ENCODE measurements around the gene MICAL1. TPM values are rescaled to one million over a fixed set of nuclear protein-coding genes. Genes with fewer than 3 reads are reported as not detected.
A peak's percentile ranks its signal among the peaks of the same experiment; 100 is the strongest.

Gene MICAL1
- total and polyA plus RNA-seq, 2 of the 8 experiments (the other 6 are each of a cell fraction or from before 2014, with no cell fraction given), result 42.5 to 55.4 TPM

- TF ChIP-seq CTBP2 (IDR thresholded peaks at IDR 0.05; ENCODE audit: borderline replicate concordance, insufficient read depth, insufficient read length, low read length), result no peak
- TF ChIP-seq NANOG (IDR thresholded peaks at IDR 0.05; ENCODE audit: insufficient read depth, low read depth, low read length, poor library complexity, severe bottlenecking), result no peak
- no peak for TF ChIP-seq CEBPB (IDR thresholded peaks at IDR 0.05; ENCODE audit: low read depth, low read length)
- no peak for TF ChIP-seq RFX5 (IDR thresholded peaks at IDR 0.05; ENCODE audit: borderline replicate concordance, low read depth, low read length)
- TF ChIP-seq CHD2 (IDR thresholded peaks at IDR 0.05; ENCODE audit: low read length), result no peak
- peak; percentile 5 to 18; a peak in 1 of 4 replicates for TF ChIP-seq SIN3A (conservative IDR thresholded peaks at IDR 0.05 in 1 of 2, IDR thresholded peaks at IDR 0.05 in 1 of 2; ENCODE audit: low read depth in 1 of 2, low read length in 2 of 2)
- TF ChIP-seq EGR1 (IDR thresholded peaks at IDR 0.05; ENCODE audit: borderline replicate concordance, low read depth, low read length), result 0 out of 2 replicates have a peak, but pooled peaks have one; percentile 11
- TF ChIP-seq RBBP5 (IDR thresholded peaks at IDR 0.05; ENCODE audit: borderline replicate concordance, low read depth, low read length), result peak; percentile 53
- no peak for TF ChIP-seq EZH2 (IDR thresholded peaks at IDR 0.05; ENCODE audit: low read depth, low read length, severe bottlenecking)
- TF ChIP-seq EP300 (IDR thresholded peaks at IDR 0.05; ENCODE audit: borderline replicate concordance in 1 of 2, low read depth in 2 of 2, low read length in 2 of 2), result no peak
- TF ChIP-seq ASH2L (IDR thresholded peaks at IDR 0.05; ENCODE audit: low read length), result no peak
- TF ChIP-seq ZNF274 (IDR thresholded peaks at IDR 0.05; ENCODE audit: borderline replicate concordance, extremely low read depth, low read length), result no peak
- TF ChIP-seq KDM1A (IDR thresholded peaks at IDR 0.05; ENCODE audit: borderline replicate concordance, low read length), result no peak
- no peak for TF ChIP-seq GABPA (IDR thresholded peaks at IDR 0.05; ENCODE audit: borderline replicate concordance, insufficient read depth, low read length)
- TF ChIP-seq RXRA (IDR thresholded peaks at IDR 0.05; ENCODE audit: insufficient read depth, low read depth, low read length), result no peak
- TF ChIP-seq POLR2AphosphoS5 (IDR thresholded peaks at IDR 0.05; ENCODE audit: low read depth, low read length), result 0 out of 2 replicates have a peak, but pooled peaks have one; percentile 21
- no peak for TF ChIP-seq SIX5 (IDR thresholded peaks at IDR 0.05; ENCODE audit: low read depth, low read length)
- TF ChIP-seq SRF (IDR thresholded peaks at IDR 0.05; ENCODE audit: low read depth, low read length), result no peak
- no peak for TF ChIP-seq ATF3 (IDR thresholded peaks at IDR 0.05; ENCODE audit: insufficient read depth, low read depth, low read length)
- no peak; a peak in 1 of 4 replicates for TF ChIP-seq HDAC2 (IDR thresholded peaks at IDR 0.05; ENCODE audit: borderline replicate concordance in 1 of 2, low read depth in 2 of 2, low read length in 2 of 2)
- peak; percentile 93 for TF ChIP-seq KDM4A (IDR thresholded peaks at IDR 0.05; ENCODE audit: low read depth, low read length, severe bottlenecking)
- TF ChIP-seq TAF1 (IDR thresholded peaks at IDR 0.05; ENCODE audit: low read depth, low read length), result no peak
- no peak for TF ChIP-seq BCL11A (IDR thresholded peaks at IDR 0.05; ENCODE audit: low read depth in 2 of 2, low read length in 2 of 2)
Measured at GRCh38 chr6:109455437-109456110, at the start of gene MICAL1 (continued).

Measured in H1 (cell line).